ENCODE data around the gene GFY.

GFY gene

GRCh38 chr19:49408816-49409440 lies 16.3 kb upstream of the GFY start:
- no peak for DNase-seq

- no peak for DNase-seq
Observed at GRCh38 chr19:49409441-49410029, 15.7 kb upstream of the GFY start.

GRCh38 chr19:49411681-49412326 lies 13.4 kb upstream of the GFY start:
- no peak for DNase-seq

- DNase-seq: no peak
Observed at GRCh38 chr19:49413348-49413747, 11.8 kb upstream of the GFY start.

- no peak for DNase-seq
Observed at GRCh38 chr19:49414256-49414655, 10.9 kb upstream of the GFY start.

GRCh38 chr19:49415102-49415809 lies 9.9 kb upstream of the GFY start:
- no peak for DNase-seq

GRCh38 chr19:49415810-49416200 lies 9.4 kb upstream of the GFY start:
- no peak for DNase-seq

- no peak for DNase-seq
Observed at GRCh38 chr19:49417088-49417487, 8.1 kb upstream of the GFY start.

GRCh38 chr19:49418511-49418910 lies 6.7 kb upstream of the GFY start:
- DNase-seq: no peak

- DNase-seq: no peak
Observed at GRCh38 chr19:49419173-49419572, 6.0 kb upstream of the GFY start.

- no peak for DNase-seq
Observed at GRCh38 chr19:49420227-49420626, 5.0 kb upstream of the GFY start.

GRCh38 chr19:49421039-49421877 lies 3.9 kb upstream of the GFY start:
- peak in 1 of 2 donors; percentile 15 for DNase-seq

GRCh38 chr19:49421878-49422202 lies 3.3 kb upstream of the GFY start:
- no peak for DNase-seq

GRCh38 chr19:49422407-49423070 lies 2.6 kb upstream of the GFY start:
- DNase-seq: peak in 1 of 2 donors; percentile 9

- no peak for DNase-seq
Observed at GRCh38 chr19:49423071-49423984, 1.9 kb upstream of the GFY start, which contains the start of gene PTH2. PTH2 (minus strand) TSS chr19:49423441; CDS start chr19:49423339, 102 bp downstream.

- DNase-seq: no peak
Observed at GRCh38 chr19:49423985-49424303, 1.2 kb upstream of the GFY start.

- DNase-seq: no peak
Observed at GRCh38 chr19:49425922-49426592, 869 bp downstream of the GFY start.

GRCh38 chr19:49427339-49427738 lies 2.2 kb downstream of the GFY start:
- no peak for DNase-seq

- DNase-seq: no peak
Observed at GRCh38 chr19:49427855-49428546, 2.8 kb downstream of the GFY start.
